LNCaP clone FGC (cell line): ENCODE data around the gene DNAH1.

Experiments
- DNase-seq: peaks from one replicate; pipeline ENCODE4 v3.0.0-alpha.2; 2011; ENCODE audit warnings: low read depth
- H3K4me3 ChIP-seq: 2 replicates; pipeline ENCODE4 v1.5.1; 2011; ENCODE audit warnings: mild to moderate bottlenecking, low read depth, low read length, control low read depth
- CTCF ChIP-seq: IDR thresholded peaks from 2 replicates; pipeline ENCODE4 v1.5.1; 2012; ENCODE audit warnings: mild to moderate bottlenecking; ENCODE audit not compliant: control insufficient read depth, insufficient read depth; ENCODE audit errors: extremely low read depth

DNAH1 gene

DNA sequence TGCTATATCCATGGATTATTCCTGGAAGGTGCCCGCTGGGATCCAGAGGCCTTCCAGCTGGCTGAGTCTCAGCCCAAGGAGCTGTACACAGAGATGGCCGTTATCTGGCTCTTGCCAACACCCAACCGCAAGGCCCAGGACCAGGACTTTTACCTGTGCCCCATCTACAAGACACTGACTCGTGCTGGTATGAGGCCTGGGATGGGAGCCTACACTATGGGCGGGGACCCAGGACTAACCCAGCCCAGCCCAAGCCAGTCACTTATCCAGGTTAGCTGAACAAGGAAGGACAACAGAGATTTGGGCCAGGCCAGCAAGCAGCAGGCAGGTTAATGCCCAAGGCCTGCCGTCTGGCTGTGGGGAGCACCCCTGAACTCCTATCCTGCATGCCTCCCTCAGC lies 83.5 kb downstream of the DNAH1 start:
- no peak for DNase-seq
- no peak overlapping the region for H3K4me3 ChIP-seq
- no peak for TF ChIP-seq CTCF

- DNase-seq: no peak
- no peak overlapping the region for H3K4me3 ChIP-seq
- no peak for TF ChIP-seq CTCF
Observed at GRCh38 chr3:52400275-52400793, 84.2 kb downstream of the DNAH1 start.

DNA sequence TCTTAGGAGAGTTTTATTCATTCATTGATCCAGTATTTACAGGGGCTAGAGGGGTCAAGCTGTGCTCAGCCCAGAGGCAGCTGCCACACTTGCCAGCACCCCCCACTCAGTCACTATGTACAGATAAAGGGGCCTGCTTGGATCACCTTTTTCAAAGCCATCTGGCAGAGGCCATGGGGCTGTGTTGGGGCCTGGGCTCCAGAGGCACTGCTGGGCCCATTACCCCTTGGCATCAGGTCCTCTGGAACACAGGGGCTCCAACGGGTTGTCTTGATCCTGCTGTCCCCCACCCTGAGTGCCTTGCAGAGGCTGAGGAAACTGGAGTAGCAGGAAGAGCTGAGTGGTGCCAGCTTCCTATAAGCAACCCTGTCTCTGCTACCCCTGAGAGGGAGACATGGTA lies 84.9 kb downstream of the DNAH1 start:
- no peak for TF ChIP-seq CTCF
- DNase-seq: no peak
- H3K4me3 ChIP-seq: no peak overlapping the region

- no peak for TF ChIP-seq CTCF
- no peak overlapping the region for H3K4me3 ChIP-seq
- DNase-seq: no peak
Observed at GRCh38 chr3:52401551-52401950, 85.4 kb downstream of the DNAH1 start.

DNA sequence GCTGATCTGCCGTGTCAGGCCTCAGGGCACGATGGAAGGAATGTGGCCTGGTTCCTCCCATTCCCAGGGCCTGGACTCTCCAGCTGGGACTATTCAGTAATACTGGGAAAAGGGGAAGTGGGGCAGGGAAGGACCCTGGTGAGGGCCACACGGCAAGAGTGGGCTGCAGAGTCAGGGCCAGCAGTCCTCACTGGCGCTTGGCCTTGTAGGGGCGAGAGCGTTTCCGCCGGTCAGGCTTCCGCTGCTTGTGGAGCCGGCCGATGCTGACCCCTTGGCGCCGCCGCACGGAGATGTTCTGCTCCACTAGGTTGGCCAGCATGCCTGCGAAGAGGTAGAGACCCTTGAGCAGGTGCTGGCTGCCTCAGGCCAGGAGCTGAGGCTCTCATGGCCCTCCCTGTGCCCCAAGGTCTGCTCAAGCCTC lies 86.0 kb downstream of the DNAH1 start:
- no peak for DNase-seq
- H3K4me3 ChIP-seq: no peak overlapping the region

DNA sequence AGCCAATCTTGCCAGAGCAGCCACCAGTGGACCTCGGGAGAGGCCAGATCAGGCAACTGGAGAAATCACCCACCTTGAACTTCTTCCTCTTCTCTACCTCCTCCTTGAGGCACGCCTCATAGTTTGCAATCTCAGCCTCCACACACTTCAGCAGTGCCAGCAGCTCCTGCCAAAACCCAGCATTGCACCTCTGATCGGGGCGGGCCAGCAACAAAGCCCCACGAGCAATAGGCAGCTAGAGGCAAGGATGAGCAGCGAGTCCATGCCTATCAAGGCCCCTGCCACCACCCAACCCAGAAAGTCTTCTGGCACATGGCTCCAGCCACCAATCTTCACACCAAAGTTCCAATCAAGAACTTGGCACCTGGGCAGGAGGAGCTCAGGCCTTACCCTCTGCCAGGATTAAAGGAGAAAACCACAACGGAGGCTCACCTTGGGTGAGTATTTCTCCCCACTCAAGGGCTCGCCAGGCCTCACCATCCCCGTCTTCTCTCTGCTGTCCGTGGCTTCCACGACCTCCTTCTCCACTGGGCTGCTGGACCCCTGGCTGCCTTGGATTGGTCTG lies 86.7 kb downstream of the DNAH1 start:
- no peak for TF ChIP-seq CTCF
- no peak overlapping the region for H3K4me3 ChIP-seq
- DNase-seq: no peak

More for the DNA sequence above, 86.0 kb downstream of the DNAH1 start:
- TF ChIP-seq CTCF: no peak

GRCh38 chr3:52403271-52403841 lies 87.2 kb downstream of the DNAH1 start:
- no peak overlapping the region for H3K4me3 ChIP-seq
- no peak for DNase-seq
- TF ChIP-seq CTCF: no peak
